Measurements from ENCODE around the gene ZNF844. TPM values are rescaled to one million over a fixed set of nuclear protein-coding genes. Genes with fewer than 3 reads are reported as not detected.
A peak's percentile ranks its signal among the peaks of the same experiment; 100 is the strongest.

ZNF844 gene
- total RNA-seq, 4 donors from 2014 or later = 16.4 to 25.6 (median 21.0) TPM

GRCh38 chr19:12126707-12127106 lies 62.2 kb downstream of the ZNF844 start:
- peak in 5 of 6 experiments; percentile 35 to 68 (median 57) for TF ChIP-seq CTCF (IDR thresholded peaks at IDR 0.05)
- TF ChIP-seq POLR2A (IDR thresholded peaks at IDR 0.05) = no peak
- Histone ChIP-seq H3K4me1 (no peaks in the 10 kb centered on the region), H3K9me3 (no peaks in the 10 kb centered on the region), H3K4me3 (replicated peaks in 1 of 3) (no peak overlapping the region), H3K36me3 (no peaks in the 10 kb centered on the region), H3K27me3 (no peaks in the 10 kb centered on the region), H3K27ac (no peak overlapping the region)
- intact Hi-C loops (cut with DNase I) = no loop called here
- DNase-seq = peak; percentile 17 to 33
- WGBS, 2 donors = 17 to 20% methylated on average over 2 of the region's 2 CpGs

Small RNA genes within 50 kb of the gene (small RNA-seq; reads per million reads assigned to genes)
- gene RF00019 (not detected), gene RNA5SP465 (not detected), gene RNA5SP466 (not detected), gene RNA5SP467 (not detected)

Other genes starting within 250 kb of the ZNF844 start
- gene ZNF439, start 216.0 kb upstream of the ZNF844 start, total RNA-seq = 10 to 100 TPM; 13.8 to 22.9 (median 18.6) TPM
- gene ZNF69, start 176.9 kb upstream of the ZNF844 start, total RNA-seq = 10 to 100 TPM; 14.1 to 20.0 (median 16.7) TPM
- 10 to 100 TPM; 10.9 to 23.1 (median 16.0) TPM for gene ZNF700, start 139.6 kb upstream of the ZNF844 start, total RNA-seq
- gene ZNF763, start 99.7 kb upstream of the ZNF844 start, total RNA-seq = 10 to 100 TPM in 2 of 4 donors, 1 to 10 TPM in 2; 7.4 to 14.4 (median 10.3) TPM
- gene ZNF433, start 29.1 kb upstream of the ZNF844 start, total RNA-seq = 10 to 100 TPM in 3 of 4 donors, 1 to 10 TPM in 1; 8.9 to 21.8 (median 12.6) TPM
- gene ZNF878, start 11.8 kb upstream of the ZNF844 start, total RNA-seq = under 1 TPM; 0.22 to 0.67 (median 0.33) TPM
- gene ZNF20, start 75.6 kb downstream of the ZNF844 start, total RNA-seq = 1 to 10 TPM; 5.2 to 7.5 (median 6.2) TPM
- 10 to 100 TPM in 3 of 4 donors, 1 to 10 TPM in 1; 5.5 to 12.2 (median 11.5) TPM for gene ZNF625, start 92.0 kb downstream of the ZNF844 start, total RNA-seq
- 10 to 100 TPM; 17.6 to 30.2 (median 19.1) TPM for gene ZNF136, start 98.4 kb downstream of the ZNF844 start, total RNA-seq
- 10 to 100 TPM; 13.7 to 24.6 (median 19.2) TPM for gene ZNF44, start 230.2 kb downstream of the ZNF844 start, total RNA-seq